HL-60 (cell line): ENCODE measurements around the gene SERPINE2.

Experiments used
- GABPA ChIP-seq: IDR thresholded peaks from 2 replicates; pipeline ENCODE4 v1.6.1; 2012; ENCODE audit warnings: low read depth
- POLR2AphosphoS5 ChIP-seq: IDR thresholded peaks from 2 replicates; pipeline ENCODE4 v1.6.1; 2012; ENCODE audit warnings: low read depth
- TF ChIP-seq, protein P1 (sequence below): IDR thresholded peaks from one replicate; pipeline ENCODE4 v1.5.1; 2011; ENCODE audit warnings: low read length, control low read depth, inconsistent platforms; ENCODE audit not compliant: insufficient read depth
- TF ChIP-seq, protein P2 (sequence below): IDR thresholded peaks from 2 replicates; pipeline ENCODE4 v1.6.1; 2012; ENCODE audit warnings: low read depth; ENCODE audit not compliant: insufficient replicate concordance

DNA sequence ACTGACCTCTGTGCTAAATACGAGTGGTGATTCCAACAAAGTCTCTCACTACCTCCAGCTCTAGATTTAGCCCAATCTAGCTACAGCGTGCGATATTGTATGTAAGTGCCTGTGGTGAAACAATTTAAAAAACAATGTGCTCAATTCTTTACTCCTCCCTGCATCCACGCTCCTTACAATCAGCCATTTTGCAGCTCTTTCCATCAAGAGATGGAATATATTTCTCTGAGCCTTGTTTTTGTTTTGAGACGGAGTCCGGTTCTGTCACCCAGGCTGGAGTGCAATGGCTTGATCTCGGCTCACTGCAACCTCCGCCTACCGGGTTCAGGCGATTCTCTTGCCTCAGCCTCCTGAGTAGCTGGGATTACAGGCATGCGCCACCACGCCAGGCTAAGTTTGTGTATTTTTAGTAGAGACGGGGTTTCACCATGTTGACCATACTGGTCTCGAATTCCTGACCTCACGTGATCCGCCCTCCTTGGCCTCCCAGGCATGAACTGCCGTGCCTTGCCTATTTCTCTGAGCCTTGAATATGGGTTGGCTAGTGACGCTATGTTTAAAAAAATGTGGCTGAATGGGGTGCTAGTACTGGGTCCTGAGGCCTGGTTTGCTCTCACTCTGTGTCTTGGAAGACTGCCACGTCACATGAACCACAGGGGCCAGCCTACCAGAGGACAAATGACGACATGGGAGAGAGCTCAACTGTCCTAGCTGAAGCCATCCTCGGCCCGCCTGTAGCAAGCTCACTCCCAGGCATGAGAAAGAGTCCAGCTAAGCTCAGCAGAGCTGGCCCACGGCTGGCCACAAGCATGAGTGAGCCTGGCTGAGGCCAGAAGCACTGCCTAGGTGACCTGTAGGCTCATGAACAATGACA, 108.7 kb downstream of the SERPINE2 start:
- TF ChIP-seq GABPA (no peak), POLR2AphosphoS5 (no peak)
- TF ChIP-seq, protein P1, sequence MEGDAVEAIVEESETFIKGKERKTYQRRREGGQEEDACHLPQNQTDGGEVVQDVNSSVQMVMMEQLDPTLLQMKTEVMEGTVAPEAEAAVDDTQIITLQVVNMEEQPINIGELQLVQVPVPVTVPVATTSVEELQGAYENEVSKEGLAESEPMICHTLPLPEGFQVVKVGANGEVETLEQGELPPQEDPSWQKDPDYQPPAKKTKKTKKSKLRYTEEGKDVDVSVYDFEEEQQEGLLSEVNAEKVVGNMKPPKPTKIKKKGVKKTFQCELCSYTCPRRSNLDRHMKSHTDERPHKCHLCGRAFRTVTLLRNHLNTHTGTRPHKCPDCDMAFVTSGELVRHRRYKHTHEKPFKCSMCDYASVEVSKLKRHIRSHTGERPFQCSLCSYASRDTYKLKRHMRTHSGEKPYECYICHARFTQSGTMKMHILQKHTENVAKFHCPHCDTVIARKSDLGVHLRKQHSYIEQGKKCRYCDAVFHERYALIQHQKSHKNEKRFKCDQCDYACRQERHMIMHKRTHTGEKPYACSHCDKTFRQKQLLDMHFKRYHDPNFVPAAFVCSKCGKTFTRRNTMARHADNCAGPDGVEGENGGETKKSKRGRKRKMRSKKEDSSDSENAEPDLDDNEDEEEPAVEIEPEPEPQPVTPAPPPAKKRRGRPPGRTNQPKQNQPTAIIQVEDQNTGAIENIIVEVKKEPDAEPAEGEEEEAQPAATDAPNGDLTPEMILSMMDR, result no peak
- TF ChIP-seq, protein P2, sequence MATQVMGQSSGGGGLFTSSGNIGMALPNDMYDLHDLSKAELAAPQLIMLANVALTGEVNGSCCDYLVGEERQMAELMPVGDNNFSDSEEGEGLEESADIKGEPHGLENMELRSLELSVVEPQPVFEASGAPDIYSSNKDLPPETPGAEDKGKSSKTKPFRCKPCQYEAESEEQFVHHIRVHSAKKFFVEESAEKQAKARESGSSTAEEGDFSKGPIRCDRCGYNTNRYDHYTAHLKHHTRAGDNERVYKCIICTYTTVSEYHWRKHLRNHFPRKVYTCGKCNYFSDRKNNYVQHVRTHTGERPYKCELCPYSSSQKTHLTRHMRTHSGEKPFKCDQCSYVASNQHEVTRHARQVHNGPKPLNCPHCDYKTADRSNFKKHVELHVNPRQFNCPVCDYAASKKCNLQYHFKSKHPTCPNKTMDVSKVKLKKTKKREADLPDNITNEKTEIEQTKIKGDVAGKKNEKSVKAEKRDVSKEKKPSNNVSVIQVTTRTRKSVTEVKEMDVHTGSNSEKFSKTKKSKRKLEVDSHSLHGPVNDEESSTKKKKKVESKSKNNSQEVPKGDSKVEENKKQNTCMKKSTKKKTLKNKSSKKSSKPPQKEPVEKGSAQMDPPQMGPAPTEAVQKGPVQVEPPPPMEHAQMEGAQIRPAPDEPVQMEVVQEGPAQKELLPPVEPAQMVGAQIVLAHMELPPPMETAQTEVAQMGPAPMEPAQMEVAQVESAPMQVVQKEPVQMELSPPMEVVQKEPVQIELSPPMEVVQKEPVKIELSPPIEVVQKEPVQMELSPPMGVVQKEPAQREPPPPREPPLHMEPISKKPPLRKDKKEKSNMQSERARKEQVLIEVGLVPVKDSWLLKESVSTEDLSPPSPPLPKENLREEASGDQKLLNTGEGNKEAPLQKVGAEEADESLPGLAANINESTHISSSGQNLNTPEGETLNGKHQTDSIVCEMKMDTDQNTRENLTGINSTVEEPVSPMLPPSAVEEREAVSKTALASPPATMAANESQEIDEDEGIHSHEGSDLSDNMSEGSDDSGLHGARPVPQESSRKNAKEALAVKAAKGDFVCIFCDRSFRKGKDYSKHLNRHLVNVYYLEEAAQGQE, result no peak
